Sigmoid colon (tissue), 7 donors: Measurements from ENCODE around the gene ABCB10. TPM values are rescaled to one million over a fixed set of nuclear protein-coding genes. Genes with fewer than 3 reads are reported as not detected.
A peak's percentile ranks its signal among the peaks of the same experiment; 100 is the strongest.
"Not testable (repeated sequence)": the region's sequence is repeated elsewhere in the genome, so short reads cannot be mapped to it uniquely, and the experiment has no call there.

Experiments used
- DNase-seq: peaks from one replicate; pipeline ENCODE4 v3.0.0-alpha.2; 2019
- H3K27ac ChIP-seq, 4 donors: fragments of 200-600 bp; sonication (generic); one replicate each; pipeline ENCODE4 v1.5.1; 2016 to 2019; ENCODE audit warnings: mild to moderate bottlenecking in 1 of 4
- H3K27me3 ChIP-seq, 3 donors: fragments of 200-600 bp; sonication (generic); one replicate each; pipeline ENCODE4 v1.5.1; 2019; ENCODE audit warnings: mild to moderate bottlenecking in 1 of 3
- H3K36me3 ChIP-seq, 4 donors: fragments of 200-600 bp; sonication (generic); one replicate each; pipeline ENCODE4 v1.5.1; 2016 to 2019
- H3K4me1 ChIP-seq, 4 donors: fragments of 200-600 bp; sonication (generic); one replicate each; pipeline ENCODE4 v1.5.1; 2017 to 2019
- H3K4me3 ChIP-seq, 4 donors: fragments of 200-600 bp; sonication (generic); one replicate each; pipeline ENCODE4 v1.5.1; 2017 to 2019; ENCODE audit warnings: mild to moderate bottlenecking in 2 of 4, moderate library complexity in 1 of 4
- H3K9me3 ChIP-seq, 4 donors: fragments of 200-600 bp in 3 of 4; sonication (generic) in 3 of 4; one replicate each; pipeline versions ENCODE4 v1.5.1 to v1.6.1; 2013 to 2019
- CTCF ChIP-seq, 4 experiments: fragments of 450-650 bp in 3 of 4; fragments of 200-600 bp in 1 of 4; IDR thresholded peaks; one replicate each; pipeline ENCODE4 v1.5.1; 2016 to 2019; ENCODE audit warnings: antibody characterized with exemption in 4 of 4, mild to moderate bottlenecking in 3 of 4, moderate library complexity in 2 of 4
- EP300 ChIP-seq, 4 donors: sonication (generic); formaldehyde crosslinking; IDR thresholded peaks; one replicate each; pipeline ENCODE4 v1.6.1; 2017; ENCODE audit warnings: antibody characterized with exemption in 4 of 4
- POLR2A ChIP-seq, 2 donors: fragments of 450-650 bp; IDR thresholded peaks; one replicate each; pipeline ENCODE4 v1.6.1; 2016; ENCODE audit warnings: antibody characterized with exemption in 2 of 2, mild to moderate bottlenecking in 2 of 2, moderate library complexity in 2 of 2
- POLR2AphosphoS5 ChIP-seq, 4 donors: sonication (generic); formaldehyde crosslinking; IDR thresholded peaks; one replicate each; pipeline ENCODE4 v1.6.1; 2017; ENCODE audit warnings: antibody characterized with exemption in 4 of 4
- WGBS, 2 donors: extraction: QIAGEN DNeasy Blood & Tissue Kit; methylation state at CpG; one replicate each; pipeline ENCODE4 v1.1.7; 2013; 5-methylcytosine and 5-hydroxymethylcytosine counted together
- intact Hi-C: fragments of 100-400 bp; cut with DNase I; formaldehyde crosslinking; loops from one replicate; pipeline ENCODE4 v1.15.1; 2023
- polyA plus RNA-seq, 3 donors: library from polyadenylated mRNA; stranded (reverse); fragments of 200-250 nt; gene quantifications; one replicate each; pipeline ENCODE4 v1.2.3, GENCODE V29; 2013
- total RNA-seq, 4 donors: library from RNA; depleted of rRNA; stranded (reverse); fragments of >200 nt; gene quantifications; one replicate each; pipeline ENCODE4 v1.1.0, GENCODE V29; 2016
- donor health status: healthy with polysubstance abuse.
- donor health status: Bipolar disorder and iron deficiency.
- donor health status: healthy.

ABCB10 gene
- total and polyA plus RNA-seq, 7 donors, result 4.4 to 19.4 (median 12.1) TPM

GRCh38 chr1:229599218-229599954, 40.9 kb upstream of the ABCB10 start:
- H3K4me3 ChIP-seq, result no peak overlapping the region
- WGBS, 2 donors, result 90 to 92% methylated on average over 3 of the region's 3 CpGs
- H3K9me3 ChIP-seq, result no peaks in the 10 kb centered on the region
- H3K36me3 ChIP-seq, result peaks cover 8 to 52% (median 11%) of the 10 kb centered on the region in 4 donors
- H3K27me3 ChIP-seq, result no peaks in the 10 kb centered on the region
- H3K4me1 ChIP-seq, result peaks cover 0 to 43% (median 33%) of the 10 kb centered on the region in 4 donors
- TF ChIP-seq POLR2AphosphoS5 (IDR thresholded peaks at IDR 0.05), result no peak
- no peak for TF ChIP-seq CTCF (IDR thresholded peaks at IDR 0.05)
- TF ChIP-seq EP300 (IDR thresholded peaks at IDR 0.05), result no peak
- no peak for TF ChIP-seq POLR2A (IDR thresholded peaks at IDR 0.05)
- intact Hi-C loops, result no loop called here
- DNase-seq, result no peak
- peak overlapping the region in 3 of 4 donors; percentile 83 to 89 (median 85) for H3K27ac ChIP-seq

- 79 to 80% methylated on average over 3 of the region's 3 CpGs for WGBS, 2 donors
- Histone ChIP-seq H3K36me3 (peaks cover 11 to 55% (median 22%) of the 10 kb centered on the region in 4 donors), H3K27me3 (no peaks in the 10 kb centered on the region), H3K27ac (peak overlapping the region; percentile 77 to 89 (median 84)), H3K9me3 (no peaks in the 10 kb centered on the region), H3K4me1 (peaks cover 0 to 43% (median 33%) of the 10 kb centered on the region in 4 donors), H3K4me3 (no peak overlapping the region)
- no peak for DNase-seq
- TF ChIP-seq CTCF (IDR thresholded peaks at IDR 0.05), result no peak
- TF ChIP-seq POLR2A (IDR thresholded peaks at IDR 0.05), result no peak
- no peak for TF ChIP-seq POLR2AphosphoS5 (IDR thresholded peaks at IDR 0.05)
- TF ChIP-seq EP300 (IDR thresholded peaks at IDR 0.05), result no peak
- intact Hi-C loops, result loop anchor here (2.0 kb wide), 1 partner anchor 39 kb away; the partner anchor contains the start of gene ABCB10
Measured at GRCh38 chr1:229597877-229598276, 39.4 kb upstream of the ABCB10 start.

- H3K4me3 ChIP-seq, result no peak overlapping the region
Measured at GRCh38 chr1:229596925-229597699, 38.6 kb upstream of the ABCB10 start.

GRCh38 chr1:229595876-229596275, 37.4 kb upstream of the ABCB10 start:
- H3K27me3 ChIP-seq, H3K9me3 ChIP-seq, DNase-seq, H3K4me3 ChIP-seq: not testable (repeated sequence)
- peak overlapping the region; percentile 77 to 89 (median 84) for H3K27ac ChIP-seq
- peaks cover 11 to 51% (median 18%) of the 10 kb centered on the region in 4 donors for H3K36me3 ChIP-seq
- intact Hi-C loops, result loop anchor here (2.0 kb wide), 1 partner anchor 37 kb away; the partner anchor contains the start of gene ABCB10
- peaks cover 0 to 43% (median 33%) of the 10 kb centered on the region in 4 donors for H3K4me1 ChIP-seq
- 94 to 96% methylated on average over 7 of the region's 7 CpGs for WGBS, 2 donors

More at GRCh38 chr1:229596925-229597699, 38.6 kb upstream of the ABCB10 start:
- intact Hi-C loops, result loop anchor here (2.0 kb wide), 1 partner anchor 38 kb away; the partner anchor contains the start of gene ABCB10
- peak; percentile 86 for DNase-seq
- peak; percentile 57 to 87 (median 82) for TF ChIP-seq POLR2AphosphoS5 (IDR thresholded peaks at IDR 0.05)
- peak in 2 of 4 experiments; percentile 9 to 14 for TF ChIP-seq CTCF (IDR thresholded peaks at IDR 0.05)
- peak in 3 of 4 donors; percentile 31 to 51 (median 44) for TF ChIP-seq EP300 (IDR thresholded peaks at IDR 0.05)
- TF ChIP-seq POLR2A (IDR thresholded peaks at IDR 0.05), result no peak
- H3K27ac ChIP-seq, result peak overlapping the region; percentile 77 to 89 (median 84)
- H3K27me3 ChIP-seq, result no peaks in the 10 kb centered on the region
- H3K9me3 ChIP-seq, result no peaks in the 10 kb centered on the region
- peaks cover 11 to 55% (median 21%) of the 10 kb centered on the region in 4 donors for H3K36me3 ChIP-seq
- H3K4me1 ChIP-seq, result peaks cover 0 to 43% (median 33%) of the 10 kb centered on the region in 4 donors
- WGBS, 2 donors, result 70 to 79% methylated on average over 7 of the region's 7 CpGs
